H9 (cell line): Measurements from ENCODE around the gene HPCAL1. TPM values are rescaled to one million over a fixed set of nuclear protein-coding genes. Genes with fewer than 3 reads are reported as not detected.

Experiments
- DNase-seq: peaks from one replicate; pipeline ENCODE4 v3.0.0-alpha.2; 2017
- H2AFZ ChIP-seq: one replicate; pipeline ENCODE4 v1.6.1; 2013; ENCODE audit warnings: mild to moderate bottlenecking, low read length, control low read depth, moderate library complexity
- H2AK5ac ChIP-seq: 2 replicates; pipeline ENCODE4 v1.6.1; 2013; ENCODE audit warnings: low read length, control low read depth, mixed read lengths; ENCODE audit not compliant: insufficient read length
- H2BK120ac ChIP-seq: one replicate; pipeline ENCODE4 v1.6.1; 2013; ENCODE audit warnings: low read depth, mild to moderate bottlenecking, low read length, control low read depth, inconsistent platforms; ENCODE audit not compliant: poor library complexity, severe bottlenecking
- H2BK12ac ChIP-seq: 2 replicates; pipeline ENCODE4 v1.6.1; 2013; ENCODE audit warnings: low read length, control low read depth, mixed read lengths, low read depth; ENCODE audit not compliant: insufficient read length
- H2BK15ac ChIP-seq: 2 replicates; pipeline ENCODE4 v1.6.1; 2013; ENCODE audit warnings: low read depth, low read length, control low read depth
- H2BK20ac ChIP-seq: one replicate; pipeline ENCODE4 v1.6.1; 2013; ENCODE audit warnings: low read depth, mild to moderate bottlenecking, low read length, control low read depth, inconsistent platforms; ENCODE audit not compliant: poor library complexity, severe bottlenecking
- H2BK5ac ChIP-seq: 2 replicates; pipeline ENCODE4 v1.6.1; 2013; ENCODE audit warnings: low read length, control low read depth, mixed read lengths; ENCODE audit not compliant: insufficient read length
- H3K14ac ChIP-seq: 2 replicates; pipeline ENCODE4 v1.6.1; 2013; ENCODE audit warnings: low read length, control low read depth; ENCODE audit not compliant: insufficient read depth
- H3K18ac ChIP-seq: 2 replicates; pipeline ENCODE4 v1.6.1; 2013; ENCODE audit warnings: low read depth, mild to moderate bottlenecking, mixed read lengths, low read length, control low read depth; ENCODE audit not compliant: insufficient read length
- H3K23ac ChIP-seq: 2 replicates; pipeline ENCODE4 v1.6.1; 2013; ENCODE audit warnings: low read length, control low read depth, mixed read lengths, low read depth; ENCODE audit not compliant: insufficient read length
- H3K23me2 ChIP-seq: 2 replicates; pipeline ENCODE4 v1.6.1; 2013; ENCODE audit warnings: low read depth, mild to moderate bottlenecking, mixed read lengths, low read length, control low read depth; ENCODE audit not compliant: insufficient read length, poor library complexity, severe bottlenecking
- H3K27ac ChIP-seq: 2 replicates; pipeline ENCODE4 v1.5.1; 2013; ENCODE audit warnings: low read length, control low read depth, mixed read lengths, low read depth; ENCODE audit not compliant: insufficient read length
- H3K27me3 ChIP-seq: 2 replicates; pipeline ENCODE4 v1.6.1; 2013; ENCODE audit warnings: low read length, control low read depth, inconsistent platforms; ENCODE audit not compliant: insufficient read depth
- H3K4ac ChIP-seq: 2 replicates; pipeline ENCODE4 v1.6.1; 2013; ENCODE audit warnings: low read depth, mild to moderate bottlenecking, control low read depth, inconsistent platforms, low read length, moderate library complexity
- H3K4me1 ChIP-seq: 2 replicates; pipeline ENCODE4 v1.6.1; 2013; ENCODE audit warnings: low read length, control low read depth, inconsistent platforms; ENCODE audit not compliant: insufficient read depth
- H3K4me2 ChIP-seq: 2 replicates; pipeline ENCODE4 v1.6.1; 2013; ENCODE audit warnings: low read length, control low read depth, mixed read lengths; ENCODE audit not compliant: insufficient read length, insufficient read depth
- H3K56ac ChIP-seq: 2 replicates; pipeline ENCODE4 v1.6.1; 2013; ENCODE audit warnings: low read depth, mild to moderate bottlenecking, mixed read lengths, low read length, control low read depth; ENCODE audit not compliant: insufficient read length
- H3K79me1 ChIP-seq: 2 replicates; pipeline ENCODE4 v1.6.1; 2013; ENCODE audit warnings: low read depth, mild to moderate bottlenecking, moderate library complexity, low read length, control low read depth, inconsistent platforms; ENCODE audit not compliant: insufficient read depth, poor library complexity, severe bottlenecking
- H3K79me2 ChIP-seq: 2 replicates; pipeline ENCODE4 v1.6.1; 2013; ENCODE audit warnings: low read length, control low read depth, inconsistent platforms; ENCODE audit not compliant: insufficient read depth
- H3K9ac ChIP-seq: 2 replicates; pipeline ENCODE4 v1.6.1; 2013; ENCODE audit warnings: low read length, control low read depth, mixed read lengths; ENCODE audit not compliant: insufficient read length; ENCODE audit errors: extremely low read depth
- H3K9me3 ChIP-seq: one replicate; pipeline ENCODE4 v1.6.1; 2013; ENCODE audit warnings: low read depth, low read length, inconsistent platforms; ENCODE audit not compliant: control insufficient read depth
- H3T11ph ChIP-seq: one replicate; pipeline ENCODE4 v1.6.1; 2013; ENCODE audit warnings: mild to moderate bottlenecking, low read length, control low read depth, inconsistent platforms
- H4K20me1 ChIP-seq: one replicate; pipeline ENCODE4 v1.6.1; 2013; ENCODE audit not compliant: control insufficient read depth, insufficient read length, insufficient read depth
- H4K5ac ChIP-seq: 2 replicates; pipeline ENCODE4 v1.6.1; 2013; ENCODE audit warnings: low read depth, mild to moderate bottlenecking, mixed read lengths, low read length, control low read depth; ENCODE audit not compliant: insufficient read length
- H4K8ac ChIP-seq: replicated peaks from 2 replicates; pipeline ENCODE4 v1.6.1; 2013; ENCODE audit warnings: low read length, control low read depth, mixed read lengths, low read depth; ENCODE audit not compliant: insufficient read length
- H4K91ac ChIP-seq: 2 replicates; pipeline ENCODE4 v1.6.1; 2013; ENCODE audit warnings: low read depth, mild to moderate bottlenecking, moderate library complexity, mixed read lengths, low read length, control low read depth; ENCODE audit not compliant: insufficient read length
- H3K27ac Mint-ChIP-seq, 3 experiments: 2 replicates in 2 of 3; 3 replicates in 1 of 3; pipeline ENCODE4 v1.8.0; 2020 to 2021; ENCODE audit warnings: mixed read lengths in 3 of 3, mild to moderate bottlenecking in 1 of 3, moderate library complexity in 1 of 3
- H3K27me3 Mint-ChIP-seq: 2 replicates; pipeline ENCODE4 v1.8.0; 2021; ENCODE audit warnings: low read depth, mild to moderate bottlenecking, moderate library complexity, mixed read lengths
- H3K36me3 Mint-ChIP-seq, 3 experiments: 2 replicates in 2 of 3; 3 replicates in 1 of 3; pipeline ENCODE4 v1.8.0; 2020 to 2021; ENCODE audit warnings: low read depth in 3 of 3, mixed read lengths in 3 of 3; ENCODE audit not compliant: insufficient read depth in 1 of 3
- H3K4me1 Mint-ChIP-seq, 2 experiments: 2 replicates each; pipeline ENCODE4 v1.8.0; 2020; ENCODE audit warnings: mixed read lengths in 2 of 2
- H3K4me3 Mint-ChIP-seq, 2 experiments: 2 replicates in 1 of 2; 3 replicates in 1 of 2; pipeline ENCODE4 v1.8.0; 2020 to 2021; ENCODE audit warnings: mild to moderate bottlenecking in 2 of 2, mixed read lengths in 2 of 2, moderate library complexity in 1 of 2
- H3K9me3 Mint-ChIP-seq, 2 experiments: 2 replicates in 1 of 2; 3 replicates in 1 of 2; pipeline ENCODE4 v1.8.0; 2020; ENCODE audit warnings: mild to moderate bottlenecking in 2 of 2, mixed read lengths in 2 of 2, moderate library complexity in 1 of 2
- WGBS: extraction: QIAGEN DNeasy Blood & Tissue Kit; methylation state at CpG from one replicate; pipeline ENCODE4 v1.1.7; 2013; ENCODE audit warnings: missing lambda C conversion rate, low lambda C conversion rate, mixed read lengths; ENCODE audit not compliant: insufficient read length; ENCODE audit errors: extremely low coverage; 5-methylcytosine and 5-hydroxymethylcytosine counted together
- total RNA-seq: library from RNA; stranded (reverse); gene quantifications from 2 replicates; pipeline ENCODE4 v1.2.1, GENCODE V29; 2021
- TF ChIP-seq, protein P1 (sequence below): fragments of 200-600 bp; sonication (generic); conservative IDR thresholded peaks from 3 replicates; pipeline ENCODE4 v1.8.0; 2021; ENCODE audit warnings: antibody characterized with exemption, mild to moderate bottlenecking

The HPCAL1 gene
- total RNA-seq, 1 experiment from 2014 or later = 4.7 TPM

DNA sequence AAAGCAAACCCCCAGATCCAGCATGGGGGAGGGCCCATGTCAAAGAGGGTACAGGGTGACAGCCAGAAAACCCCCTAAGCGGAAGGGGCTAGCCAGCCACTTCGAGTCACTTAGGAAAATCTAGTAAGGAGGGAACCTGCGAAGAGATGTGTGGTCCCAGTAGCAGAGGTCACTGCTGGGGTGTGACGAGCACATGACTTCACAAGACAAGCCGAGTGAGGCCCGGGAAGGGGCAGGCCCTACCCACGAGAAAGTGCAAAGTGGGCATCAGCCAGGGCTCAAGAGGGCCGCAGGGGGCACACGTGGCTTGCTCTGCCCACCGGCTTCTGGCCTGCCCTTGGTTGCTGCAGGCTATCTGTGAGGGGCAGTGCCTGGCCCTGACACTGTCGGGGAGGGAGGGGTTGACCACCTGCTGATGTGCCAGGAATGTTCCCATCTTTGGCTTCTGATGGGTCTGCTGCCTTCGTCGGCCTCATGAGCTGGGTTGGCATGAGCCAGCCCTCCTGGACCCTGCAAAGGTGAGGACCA, 133.9 kb downstream of the HPCAL1 start:
- no peaks in the 10 kb centered on the region for H3K23me2 ChIP-seq
- no peak overlapping the region for H2BK5ac ChIP-seq
- peak overlapping the region in 1 of 3 experiments; percentile 22; a peak in 1 of 7 replicates for H3K27ac Mint-ChIP-seq
- H3K4me2 ChIP-seq = no peak overlapping the region
- no peaks in the 10 kb centered on the region for H3K79me2 ChIP-seq
- no peak overlapping the region for H2BK120ac ChIP-seq
- H3K27ac ChIP-seq = no peak overlapping the region
- H4K8ac ChIP-seq = no peak overlapping the region
- H3K4ac ChIP-seq = no peak overlapping the region
- no peak overlapping the region for H2AK5ac ChIP-seq
- H2BK20ac ChIP-seq = no peak overlapping the region
- H3K79me1 ChIP-seq = no peaks in the 10 kb centered on the region
- H4K5ac ChIP-seq = no peak overlapping the region
- no peak overlapping the region for H3K23ac ChIP-seq
- no peak overlapping the region for H2BK15ac ChIP-seq
- DNase-seq = no peak
- H3K14ac ChIP-seq = no peak overlapping the region
- WGBS = no CpG with 5 or more reads among the region's 13 CpGs
- H3K36me3 Mint-ChIP-seq = peaks cover 11 to 23% (median 17%) of the 10 kb centered on the region in 3 experiments; a peak in 6 of 7 replicates
- H4K20me1 ChIP-seq = no peaks in the 10 kb centered on the region
- H3K4me1 Mint-ChIP-seq = peaks cover 6% of the 10 kb centered on the region in 2 experiments; a peak in 3 of 4 replicates
- peaks cover 0 to 4% of the 10 kb centered on the region in 2 experiments; a peak in 1 of 5 replicates for H3K9me3 Mint-ChIP-seq
- H2BK12ac ChIP-seq = no peak overlapping the region
- TF ChIP-seq, protein P1, sequence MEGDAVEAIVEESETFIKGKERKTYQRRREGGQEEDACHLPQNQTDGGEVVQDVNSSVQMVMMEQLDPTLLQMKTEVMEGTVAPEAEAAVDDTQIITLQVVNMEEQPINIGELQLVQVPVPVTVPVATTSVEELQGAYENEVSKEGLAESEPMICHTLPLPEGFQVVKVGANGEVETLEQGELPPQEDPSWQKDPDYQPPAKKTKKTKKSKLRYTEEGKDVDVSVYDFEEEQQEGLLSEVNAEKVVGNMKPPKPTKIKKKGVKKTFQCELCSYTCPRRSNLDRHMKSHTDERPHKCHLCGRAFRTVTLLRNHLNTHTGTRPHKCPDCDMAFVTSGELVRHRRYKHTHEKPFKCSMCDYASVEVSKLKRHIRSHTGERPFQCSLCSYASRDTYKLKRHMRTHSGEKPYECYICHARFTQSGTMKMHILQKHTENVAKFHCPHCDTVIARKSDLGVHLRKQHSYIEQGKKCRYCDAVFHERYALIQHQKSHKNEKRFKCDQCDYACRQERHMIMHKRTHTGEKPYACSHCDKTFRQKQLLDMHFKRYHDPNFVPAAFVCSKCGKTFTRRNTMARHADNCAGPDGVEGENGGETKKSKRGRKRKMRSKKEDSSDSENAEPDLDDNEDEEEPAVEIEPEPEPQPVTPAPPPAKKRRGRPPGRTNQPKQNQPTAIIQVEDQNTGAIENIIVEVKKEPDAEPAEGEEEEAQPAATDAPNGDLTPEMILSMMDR = no peak
- H3K4me3 Mint-ChIP-seq = no peak overlapping the region
- no peak overlapping the region for H3K18ac ChIP-seq
- no peaks in the 10 kb centered on the region for H3K27me3 ChIP-seq
- H2AFZ ChIP-seq = no peak overlapping the region
- H3K27me3 Mint-ChIP-seq = peaks cover 7% of the 10 kb centered on the region
- H4K91ac ChIP-seq = no peak overlapping the region
- H3T11ph ChIP-seq = no peak overlapping the region
- no peak overlapping the region for H3K9ac ChIP-seq
- no peaks in the 10 kb centered on the region for H3K9me3 ChIP-seq
- H3K56ac ChIP-seq = no peak overlapping the region
- no peaks in the 10 kb centered on the region for H3K4me1 ChIP-seq
